A673 (cell line): ENCODE measurements around the gene CCDC149.

Experiments used
- EZH2 ChIP-seq: fragments of 200-600 bp; sonication (generic); IDR thresholded peaks from 2 replicates; pipeline ENCODE4 v1.6.1; 2017; ENCODE audit warnings: borderline replicate concordance, low read depth, mild to moderate bottlenecking, mixed read lengths, antibody characterized with exemption, low read length; ENCODE audit not compliant: poor library complexity, severe bottlenecking
- TF ChIP-seq, protein P1 (sequence below): fragments of 300-800, 200-600 bp; sonication (generic); conservative IDR thresholded peaks from 2 replicates; pipeline ENCODE4 v1.5.1; 2017; ENCODE audit warnings: low read depth, mild to moderate bottlenecking, antibody characterized with exemption, low read length, moderate library complexity, mixed read lengths

DNA sequence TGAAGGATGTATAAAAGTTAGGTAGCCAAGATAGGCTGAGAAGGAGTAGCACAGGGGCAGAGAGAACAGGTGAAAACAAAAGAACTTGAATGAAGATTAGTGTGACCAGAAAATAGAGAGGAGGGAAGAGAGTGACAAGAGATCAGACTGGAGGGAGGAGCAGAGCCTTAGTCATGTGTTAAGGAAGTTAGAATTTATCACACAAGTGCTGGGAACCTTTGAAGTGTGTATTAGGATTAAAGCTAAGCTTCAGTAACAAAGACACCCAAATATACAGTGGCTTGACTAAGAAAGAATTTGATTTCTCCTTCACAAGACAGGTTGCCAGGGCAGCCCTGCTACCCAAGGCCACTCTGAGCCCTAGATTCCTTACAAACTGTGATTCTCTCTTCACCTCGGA is 10.7 kb upstream of the CCDC149 start:
- TF ChIP-seq, protein P1, sequence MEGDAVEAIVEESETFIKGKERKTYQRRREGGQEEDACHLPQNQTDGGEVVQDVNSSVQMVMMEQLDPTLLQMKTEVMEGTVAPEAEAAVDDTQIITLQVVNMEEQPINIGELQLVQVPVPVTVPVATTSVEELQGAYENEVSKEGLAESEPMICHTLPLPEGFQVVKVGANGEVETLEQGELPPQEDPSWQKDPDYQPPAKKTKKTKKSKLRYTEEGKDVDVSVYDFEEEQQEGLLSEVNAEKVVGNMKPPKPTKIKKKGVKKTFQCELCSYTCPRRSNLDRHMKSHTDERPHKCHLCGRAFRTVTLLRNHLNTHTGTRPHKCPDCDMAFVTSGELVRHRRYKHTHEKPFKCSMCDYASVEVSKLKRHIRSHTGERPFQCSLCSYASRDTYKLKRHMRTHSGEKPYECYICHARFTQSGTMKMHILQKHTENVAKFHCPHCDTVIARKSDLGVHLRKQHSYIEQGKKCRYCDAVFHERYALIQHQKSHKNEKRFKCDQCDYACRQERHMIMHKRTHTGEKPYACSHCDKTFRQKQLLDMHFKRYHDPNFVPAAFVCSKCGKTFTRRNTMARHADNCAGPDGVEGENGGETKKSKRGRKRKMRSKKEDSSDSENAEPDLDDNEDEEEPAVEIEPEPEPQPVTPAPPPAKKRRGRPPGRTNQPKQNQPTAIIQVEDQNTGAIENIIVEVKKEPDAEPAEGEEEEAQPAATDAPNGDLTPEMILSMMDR = no peak
- no peak for TF ChIP-seq EZH2
